SK-N-SH (cell line): ENCODE measurements around the gene CHRNE. TPM values are rescaled to one million over a fixed set of nuclear protein-coding genes. Genes with fewer than 3 reads are reported as not detected.

ENCODE experiments used
- CTCF ChIA-PET: fragments of 300-600, 350-600 bp; formaldehyde crosslinking; extraction: SDS; loops from one replicate; lab custom pipeline; 2021; lab: Yijun Ruan, JAX
- POLR2A ChIA-PET: fragments of 350-600 bp; sonication (Branson Sonifier 250); formaldehyde crosslinking; extraction: SDS; loops from one replicate; lab custom pipeline; 2020; ENCODE audit warnings: antibody characterized with exemption, inconsistent platforms; lab: Yijun Ruan, JAX
- DNase-seq: peaks from one replicate; pipeline ENCODE4 v3.0.0; 2012
- H2AFZ ChIP-seq: fragments of 200-600 bp; sonication (generic); 2 replicates; pipeline ENCODE4 v1.8.1; 2016; ENCODE audit warnings: antibody characterized with exemption, mild to moderate bottlenecking, low read depth
- H3F3A ChIP-seq: fragments of 200-600 bp; sonication (generic); replicated peaks from 2 replicates; pipeline ENCODE3; 2016; ENCODE audit warnings: antibody characterized with exemption, mild to moderate bottlenecking; ENCODE audit not compliant: insufficient read depth
- H3K27ac ChIP-seq, 2 experiments: fragments of 200-500 bp in 1 of 2; fragments of 200-600 bp in 1 of 2; sonication (Bioruptor generic) in 1 of 2; sonication (generic), shearing (Covaris generic) in 1 of 2; 2 replicates each; pipeline versions ENCODE4 v1.5.1 to v1.6.1; 2014 to 2016; ENCODE audit warnings: low read depth in 2 of 2, inconsistent platforms in 1 of 2, low read length in 1 of 2, mild to moderate bottlenecking in 1 of 2, mixed read lengths in 1 of 2
- H3K27me3 ChIP-seq: fragments of 200-600 bp; sonication (generic), shearing (Covaris generic); 2 replicates; pipeline ENCODE4 v1.6.1; 2016; ENCODE audit warnings: mixed run types; ENCODE audit not compliant: insufficient read depth
- H3K36me3 ChIP-seq, 2 experiments: fragments of 200-500 bp in 1 of 2; fragments of 200-600 bp in 1 of 2; sonication (Bioruptor generic) in 1 of 2; sonication (generic) in 1 of 2; replicated peaks in 1 of 2; 2 replicates each; pipeline versions ENCODE3 to v1.5.1; 2014 to 2016; ENCODE audit warnings: low read length in 1 of 2, mild to moderate bottlenecking in 1 of 2; ENCODE audit not compliant: insufficient read depth in 2 of 2, control insufficient read depth in 1 of 2
- H3K4me1 ChIP-seq, 2 experiments: fragments of 200-500 bp in 1 of 2; fragments of 200-600 bp in 1 of 2; sonication (Bioruptor generic) in 1 of 2; sonication (generic), shearing (Covaris generic) in 1 of 2; 2 replicates each; pipeline versions ENCODE4 v1.5.1 to v1.6.1; 2014 to 2016; ENCODE audit warnings: low read depth in 1 of 2, low read length in 1 of 2, mixed run types in 1 of 2; ENCODE audit not compliant: insufficient read depth in 2 of 2, control insufficient read depth in 1 of 2
- H3K4me2 ChIP-seq: fragments of 200-600 bp; sonication (generic), shearing (Covaris generic); 2 replicates; pipeline ENCODE4 v1.6.1; 2017; ENCODE audit warnings: mixed run types
- H3K4me3 ChIP-seq, 2 experiments: fragments of 200-500 bp in 1 of 2; fragments of 200-600 bp in 1 of 2; sonication (Bioruptor generic) in 1 of 2; sonication (generic), shearing (Covaris generic) in 1 of 2; 2 replicates each; pipeline versions ENCODE4 v1.5.1 to v1.8.1; 2014 to 2016; ENCODE audit warnings: low read depth in 2 of 2, inconsistent platforms in 1 of 2, low read length in 1 of 2, mild to moderate bottlenecking in 1 of 2, mixed read lengths in 1 of 2, moderate library complexity in 1 of 2
- H3K79me2 ChIP-seq: fragments of 200-600 bp; sonication (generic); 2 replicates; pipeline ENCODE4 v1.8.1; 2017; ENCODE audit warnings: mild to moderate bottlenecking; ENCODE audit not compliant: insufficient read depth
- H3K9ac ChIP-seq: fragments of 200-600 bp; sonication (generic); 2 replicates; pipeline ENCODE4 v1.6.1; 2017; ENCODE audit warnings: mixed run types
- H3K9me2 ChIP-seq: fragments of 200-600 bp; sonication (generic); 2 replicates; pipeline ENCODE4 v1.6.1; 2017; ENCODE audit warnings: mixed run types
- H3K9me3 ChIP-seq: fragments of 200-600 bp; sonication (generic); 2 replicates; pipeline ENCODE4 v1.6.1; 2017; ENCODE audit warnings: mixed run types, mild to moderate bottlenecking, moderate library complexity
- H4K20me1 ChIP-seq: fragments of 200-600 bp; sonication (generic); 2 replicates; pipeline ENCODE4 v1.6.1; 2017; ENCODE audit warnings: mild to moderate bottlenecking, mixed run types; ENCODE audit not compliant: insufficient read depth
- CHD2 ChIP-seq: fragments of 150-350 bp; IDR thresholded peaks from 2 replicates; pipeline ENCODE4 v1.6.1; 2018; ENCODE audit warnings: low read length; ENCODE audit not compliant: partially characterized antibody
- CTCF ChIP-seq: fragments of 200-600 bp; sonication (generic); IDR thresholded peaks from 2 replicates; pipeline ENCODE4 v1.6.1; 2017; ENCODE audit warnings: antibody characterized with exemption, mild to moderate bottlenecking, moderate library complexity
- ELF1 ChIP-seq: IDR thresholded peaks from 2 replicates; pipeline ENCODE4 v1.4.0; 2012
- EP300 ChIP-seq, 2 experiments: IDR thresholded peaks; 2 replicates each; pipeline versions ENCODE4 v1.4.0 to v1.6.1; 2012; ENCODE audit warnings: borderline replicate concordance in 1 of 2, low read depth in 1 of 2, low read length in 1 of 2
- GATA2 ChIP-seq: sonication (generic); formaldehyde crosslinking; IDR thresholded peaks from 2 replicates; pipeline ENCODE4 v1.5.0; 2020; ENCODE audit warnings: mild to moderate bottlenecking, missing genetic modification reagents
- IRF3 ChIP-seq: fragments of 150-350 bp; IDR thresholded peaks from 2 replicates; pipeline ENCODE4 v1.6.1; 2016; ENCODE audit warnings: mild to moderate bottlenecking, low read depth, low read length
- MAX ChIP-seq: IDR thresholded peaks from 2 replicates; pipeline ENCODE4 v1.4.0; 2012; ENCODE audit warnings: low read depth
- MEF2A ChIP-seq: IDR thresholded peaks from 2 replicates; pipeline ENCODE4 v1.4.0; 2012; ENCODE audit warnings: low read depth, borderline replicate concordance
- NFIC ChIP-seq: IDR thresholded peaks from 2 replicates; pipeline ENCODE4 v1.4.0; 2012; ENCODE audit warnings: borderline replicate concordance
- NRF1 ChIP-seq: IDR thresholded peaks from 2 replicates; pipeline ENCODE4 v1.6.1; 2012; ENCODE audit warnings: low read depth, mild to moderate bottlenecking, low read length
- PBX3 ChIP-seq: IDR thresholded peaks from 2 replicates; pipeline ENCODE4; 2012
- POLR2AphosphoS5 ChIP-seq: IDR thresholded peaks from 2 replicates; pipeline ENCODE4 v1.6.1; 2012; ENCODE audit warnings: low read depth, low read length
- RAD21 ChIP-seq: IDR thresholded peaks from 2 replicates; pipeline ENCODE4 v1.6.1; 2012; ENCODE audit warnings: mild to moderate bottlenecking, low read length
- RCOR1 ChIP-seq: fragments of 150-350 bp; IDR thresholded peaks from 2 replicates; pipeline ENCODE4 v1.6.1; 2017; ENCODE audit warnings: antibody characterized with exemption, low read length
- RXRA ChIP-seq: IDR thresholded peaks from 2 replicates; pipeline ENCODE4 v1.4.0; 2012; ENCODE audit warnings: low read depth, mild to moderate bottlenecking, borderline replicate concordance
- SIN3A ChIP-seq: IDR thresholded peaks from 2 replicates; pipeline ENCODE4 v1.6.1; 2012; ENCODE audit warnings: low read depth, mild to moderate bottlenecking, low read length, moderate library complexity, borderline replicate concordance
- TAF1 ChIP-seq: IDR thresholded peaks from 2 replicates; pipeline ENCODE4 v1.6.1; 2012; ENCODE audit warnings: low read depth, mild to moderate bottlenecking, low read length, moderate library complexity, borderline replicate concordance
- TCF12 ChIP-seq: IDR thresholded peaks from 2 replicates; pipeline ENCODE4 v1.4.0; 2012
- TEAD4 ChIP-seq: IDR thresholded peaks from 2 replicates; pipeline ENCODE4 v1.4.0; 2012; ENCODE audit warnings: mild to moderate bottlenecking, borderline replicate concordance; ENCODE audit not compliant: insufficient read depth
- USF1 ChIP-seq: IDR thresholded peaks from 2 replicates; pipeline ENCODE4 v1.4.0; 2012; ENCODE audit warnings: low read depth, borderline replicate concordance
- WGBS: methylation state at CpG from one replicate; pipeline ENCODE4 v1.1.6; 2017; ENCODE audit warnings: low lambda C conversion rate; 5-methylcytosine and 5-hydroxymethylcytosine counted together
- polyA plus RNA-seq, 3 experiments: library from polyadenylated mRNA; depleted of rRNA; stranded (reverse); fragments of >200 nt; gene quantifications; 2 replicates each; pipeline ENCODE4 v1.2.3, GENCODE V29; 2012

Gene CHRNE
- polyA plus RNA-seq, 1 of the 3 experiments (the other 2 are of a cell fraction), result 0.71 TPM

- ChIA-PET POLR2A (no interaction called here), CTCF (no interaction called here)
- H3K4me1 ChIP-seq, result peaks cover 11 to 35% of the 10 kb centered on the region in 2 experiments; a peak in 3 of 4 replicates
- peaks cover 13% of the 10 kb centered on the region for H3F3A ChIP-seq
- H3K27ac ChIP-seq, result peak overlapping the region in 1 of 2 experiments; percentile 64; a peak in 2 of 4 replicates
- peaks cover 31% of the 10 kb centered on the region for H4K20me1 ChIP-seq
- no peak overlapping the region for H2AFZ ChIP-seq
- peaks cover 51% of the 10 kb centered on the region for H3K79me2 ChIP-seq
- H3K9ac ChIP-seq, result no peak overlapping the region
- H3K36me3 ChIP-seq, result no peaks in the 10 kb centered on the region
- H3K4me3 ChIP-seq, result no peak overlapping the region
- H3K9me2 ChIP-seq, result no peaks in the 10 kb centered on the region
- H3K27me3 ChIP-seq, result no peaks in the 10 kb centered on the region
- peak; percentile 48 for DNase-seq
- H3K9me3 ChIP-seq, result no peaks in the 10 kb centered on the region
- H3K4me2 ChIP-seq, result 0 out of 2 replicates have a peak overlapping the region, but pooled peaks have one; percentile 3
- TF ChIP-seq ELF1 (no peak), RAD21 (no peak), CTCF (no peak), NFIC (0 out of 2 replicates have a peak, but pooled peaks have one; percentile 44), TEAD4 (no peak)
These were observed 50.2 kb downstream of the CHRNE start for GRCh38 chr17:4852567-4853207.

- no peaks in the 10 kb centered on the region for H3K9me2 ChIP-seq
- H3F3A ChIP-seq, result peaks cover 13% of the 10 kb centered on the region
- H3K9me3 ChIP-seq, result no peaks in the 10 kb centered on the region
- no peak overlapping the region for H3K4me2 ChIP-seq
- ChIA-PET POLR2A (interaction anchor here (1.0 kb wide), 1 partner anchor 13 kb away, joined by 3 read pairs; no protein-coding TSS in a partner anchor), CTCF (interaction anchor here (0.8 to 1.5 kb wide), 2 partner anchors 14 to 636 kb away, joined by 3 to 5 read pairs; no protein-coding TSS in a partner anchor)
- DNase-seq, result no peak
- H2AFZ ChIP-seq, result no peak overlapping the region
- 100% methylated on average over 3 of the region's 3 CpGs for WGBS
- no peak overlapping the region for H3K9ac ChIP-seq
- H3K36me3 ChIP-seq, result no peaks in the 10 kb centered on the region
- no peak overlapping the region for H3K27ac ChIP-seq
- no peak overlapping the region for H3K4me3 ChIP-seq
- H3K79me2 ChIP-seq, result peaks cover 60% of the 10 kb centered on the region
- peaks cover 9 to 21% of the 10 kb centered on the region in 2 experiments; a peak in 2 of 4 replicates for H3K4me1 ChIP-seq
- H4K20me1 ChIP-seq, result peaks cover 46% of the 10 kb centered on the region
- H3K27me3 ChIP-seq, result no peaks in the 10 kb centered on the region
- TF ChIP-seq MAX, result no peak
- no peak for TF ChIP-seq MEF2A
- TF ChIP-seq USF1, result no peak
- no peak for TF ChIP-seq EP300 (IDR thresholded peaks at IDR 0.05; ENCODE audit: borderline replicate concordance in 1 of 2, low read depth in 1 of 2, low read length in 1 of 2)
- no peak for TF ChIP-seq RAD21
- no peak for TF ChIP-seq POLR2AphosphoS5
- no peak for TF ChIP-seq RXRA
- TF ChIP-seq TCF12, result no peak
- TF ChIP-seq TAF1, result no peak
- no peak for TF ChIP-seq GATA2
- TF ChIP-seq RCOR1, result no peak
- TF ChIP-seq CHD2, result no peak
- TF ChIP-seq PBX3, result no peak
- no peak for TF ChIP-seq IRF3
- no peak for TF ChIP-seq SIN3A
- TF ChIP-seq NRF1, result no peak
- no peak for TF ChIP-seq CTCF
These were observed 51.8 kb downstream of the CHRNE start for GRCh38 chr17:4851084-4851483.
